Large intestine (tissue), 3 donors: ENCODE results near the gene PEX6. TPM values are rescaled to one million over a fixed set of nuclear protein-coding genes. Genes with fewer than 3 reads are reported as not detected.

Experiments
- DNase-seq, 2 donors: peaks; one replicate each; pipeline versions ENCODE4 v3.0.0 to v3.0.0-alpha.2; 2013
- H3K27ac ChIP-seq: one replicate; pipeline ENCODE4 v1.5.1; 2013; ENCODE audit warnings: low read length
- H3K27me3 ChIP-seq: 2 replicates; pipeline ENCODE4 v1.6.1; 2013; ENCODE audit warnings: low read length; ENCODE audit not compliant: control insufficient read depth, insufficient read depth
- H3K36me3 ChIP-seq: 2 replicates; pipeline ENCODE4 v1.6.1; 2013; ENCODE audit warnings: low read length; ENCODE audit not compliant: control insufficient read depth, insufficient read depth
- H3K4me1 ChIP-seq: one replicate; pipeline ENCODE4 v1.6.1; 2013; ENCODE audit warnings: low read length; ENCODE audit not compliant: control insufficient read depth, insufficient read depth
- H3K4me3 ChIP-seq: one replicate; pipeline ENCODE4 v1.5.1; 2013; ENCODE audit warnings: low read length
- H3K9me3 ChIP-seq: one replicate; pipeline ENCODE4 v1.6.1; 2013; ENCODE audit warnings: mild to moderate bottlenecking, low read depth, low read length, moderate library complexity; ENCODE audit not compliant: control insufficient read depth
- WGBS: methylation state at CpG from one replicate; pipeline ENCODE4 v1.1.5; 2013; ENCODE audit warnings: low lambda C conversion rate; ENCODE audit not compliant: insufficient coverage; 5-methylcytosine and 5-hydroxymethylcytosine counted together
- polyA plus RNA-seq: library from polyadenylated mRNA; unstranded; fragments of 120-200 nt; gene quantifications from one replicate; pipeline ENCODE4 v1.2.1, GENCODE V29; 2013

Gene PEX6
- polyA plus RNA-seq, 1 donor: 35.7 TPM

- no peak overlapping the region for H3K27ac ChIP-seq
These were observed 37.4 kb upstream of the PEX6 start for GRCh38 chr6:43016176-43016942.

GRCh38 chr6:43014434-43014909, 35.5 kb upstream of the PEX6 start:
- Histone ChIP-seq H3K36me3 (peaks cover 52% of the 10 kb centered on the region), H3K27ac (no peak overlapping the region), H3K27me3 (no peaks in the 10 kb centered on the region), H3K4me3 (peak overlapping the region; percentile 66), H3K4me1 (peaks cover 21% of the 10 kb centered on the region), H3K9me3 (no peaks in the 10 kb centered on the region)
- peak in 1 of 2 donors; percentile 28 for DNase-seq
- 3% methylated on average over 5 of the region's 7 CpGs for WGBS

More at GRCh38 chr6:43016176-43016942, 37.4 kb upstream of the PEX6 start:
- H3K4me1 ChIP-seq: peaks cover 23% of the 10 kb centered on the region
- no peaks in the 10 kb centered on the region for H3K27me3 ChIP-seq
- peaks cover 42% of the 10 kb centered on the region for H3K36me3 ChIP-seq
- DNase-seq: no peak
- no peaks in the 10 kb centered on the region for H3K9me3 ChIP-seq
- H3K4me3 ChIP-seq: no peak overlapping the region
- WGBS: no CpG with 5 or more reads among the region's 7 CpGs

- Histone ChIP-seq H3K27me3 (no peaks in the 10 kb centered on the region), H3K4me3 (peak within 1 kb of the TSS; percentile 75), H3K9me3 (no peaks in the 10 kb centered on the region), H3K4me1 (peaks cover 21% of the 10 kb centered on the region), H3K36me3 (peaks cover 52% of the 10 kb centered on the region), H3K27ac (peak within 1 kb of the TSS; percentile 31)
- WGBS: no CpG with 5 or more reads among the region's 51 CpGs
- DNase-seq: peak; percentile 100
These were observed 35.0 kb upstream of the PEX6 start, which contains the start of the genes KLHDC3 and MEA1 for GRCh38 chr6:43013843-43014433. Gene KLHDC3, plus strand, starts transcription at chr6:43014249. Its CDS starts 2,944 bp downstream, at chr6:43017193. Gene MEA1, minus strand, starts transcription at chr6:43013946. Its CDS starts 133 bp downstream, at chr6:43013813.

GRCh38 chr6:43013097-43013842, 34.3 kb upstream of the PEX6 start:
- peaks cover 52% of the 10 kb centered on the region for H3K36me3 ChIP-seq
- no peaks in the 10 kb centered on the region for H3K27me3 ChIP-seq
- WGBS: 0% methylated on average over 1 of the region's 25 CpGs
- H3K9me3 ChIP-seq: no peaks in the 10 kb centered on the region
- peaks cover 21% of the 10 kb centered on the region for H3K4me1 ChIP-seq
- DNase-seq: no peak
- H3K27ac ChIP-seq: peak overlapping the region; percentile 10
- H3K4me3 ChIP-seq: peak overlapping the region; percentile 75

DNA sequence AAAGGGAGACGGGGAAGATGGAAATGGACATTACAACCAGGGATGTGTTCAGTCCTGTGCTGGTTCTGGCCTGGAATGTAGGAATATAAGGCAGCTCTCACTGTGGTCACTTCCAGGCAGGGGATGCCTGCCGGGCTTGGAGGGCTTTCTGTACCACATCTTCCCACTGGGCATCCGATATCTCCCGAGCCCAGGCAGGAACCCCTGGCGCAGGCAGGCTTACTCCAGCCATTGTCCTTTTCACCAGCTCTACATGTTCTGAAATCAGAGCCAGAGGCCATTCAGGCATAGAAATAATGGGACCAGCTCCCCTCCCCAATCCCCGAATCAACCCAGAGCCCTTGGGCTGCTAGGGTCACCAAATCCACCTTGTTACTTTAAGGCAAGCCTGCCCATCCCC, 33.4 kb upstream of the PEX6 start:
- DNase-seq: no peak
- H3K36me3 ChIP-seq: peaks cover 52% of the 10 kb centered on the region
- H3K9me3 ChIP-seq: no peaks in the 10 kb centered on the region
- no peak overlapping the region for H3K4me3 ChIP-seq
- peaks cover 21% of the 10 kb centered on the region for H3K4me1 ChIP-seq
- no peaks in the 10 kb centered on the region for H3K27me3 ChIP-seq
- WGBS: 100% methylated on average over 2 of the region's 6 CpGs
- no peak overlapping the region for H3K27ac ChIP-seq

DNA sequence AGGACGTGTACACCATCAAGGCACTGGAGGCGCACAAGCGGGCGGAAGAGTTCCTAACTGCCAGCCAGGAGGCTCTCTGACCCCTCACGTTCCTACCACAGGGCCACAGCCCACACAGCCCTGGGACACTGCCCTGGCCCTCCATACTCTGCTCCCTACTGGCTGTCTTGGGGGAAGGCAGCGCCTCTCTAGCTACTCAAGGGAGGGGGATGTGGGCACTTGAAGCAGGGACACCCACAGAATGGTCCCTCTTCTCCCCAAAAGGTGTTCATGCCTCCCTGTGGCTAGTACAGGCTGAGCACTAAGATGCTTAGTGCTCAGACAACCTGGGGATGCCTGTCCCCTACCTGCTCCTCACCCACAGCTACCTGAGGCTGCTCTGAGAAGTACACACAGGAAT, 32.2 kb upstream of the PEX6 start:
- Histone ChIP-seq H3K4me1 (peaks cover 13% of the 10 kb centered on the region), H3K4me3 (no peak overlapping the region), H3K27ac (no peak overlapping the region), H3K9me3 (no peaks in the 10 kb centered on the region), H3K27me3 (no peaks in the 10 kb centered on the region), H3K36me3 (peaks cover 61% of the 10 kb centered on the region)
- no CpG with 5 or more reads among the region's 6 CpGs for WGBS
- DNase-seq: no peak

- peak in 1 of 2 donors; percentile 36 for DNase-seq
- Histone ChIP-seq H3K9me3 (no peaks in the 10 kb centered on the region), H3K4me3 (no peak overlapping the region), H3K27ac (no peak overlapping the region), H3K36me3 (peaks cover 67% of the 10 kb centered on the region), H3K4me1 (peaks cover 8% of the 10 kb centered on the region), H3K27me3 (no peaks in the 10 kb centered on the region)
- no CpG with 5 or more reads among the region's 6 CpGs for WGBS
These were observed 30.1 kb upstream of the PEX6 start for GRCh38 chr6:43009124-43009523.

DNA sequence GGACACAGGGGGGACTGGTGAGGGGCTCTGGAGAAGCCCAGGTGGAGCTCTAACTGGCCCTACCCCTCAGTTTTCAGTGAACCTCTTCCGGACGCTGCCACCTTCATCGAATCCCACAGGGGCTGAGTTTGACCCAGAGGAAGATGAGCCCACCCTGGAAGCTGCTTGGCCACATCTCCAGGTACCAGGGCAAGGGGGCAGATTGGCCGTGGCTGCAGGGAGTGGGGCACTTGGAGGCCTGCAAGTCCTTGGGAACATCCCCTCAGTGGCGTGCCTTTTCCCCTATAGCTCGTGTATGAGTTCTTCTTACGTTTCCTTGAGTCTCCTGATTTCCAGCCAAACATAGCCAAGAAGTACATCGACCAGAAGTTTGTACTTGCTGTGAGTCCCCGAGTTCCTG, 28.1 kb upstream of the PEX6 start:
- Histone ChIP-seq H3K27me3 (no peaks in the 10 kb centered on the region), H3K4me3 (no peak overlapping the region), H3K9me3 (no peaks in the 10 kb centered on the region), H3K4me1 (no peaks in the 10 kb centered on the region), H3K27ac (no peak overlapping the region), H3K36me3 (peaks cover 72% of the 10 kb centered on the region)
- no CpG with 5 or more reads among the region's 9 CpGs for WGBS
- DNase-seq: no peak

DNA sequence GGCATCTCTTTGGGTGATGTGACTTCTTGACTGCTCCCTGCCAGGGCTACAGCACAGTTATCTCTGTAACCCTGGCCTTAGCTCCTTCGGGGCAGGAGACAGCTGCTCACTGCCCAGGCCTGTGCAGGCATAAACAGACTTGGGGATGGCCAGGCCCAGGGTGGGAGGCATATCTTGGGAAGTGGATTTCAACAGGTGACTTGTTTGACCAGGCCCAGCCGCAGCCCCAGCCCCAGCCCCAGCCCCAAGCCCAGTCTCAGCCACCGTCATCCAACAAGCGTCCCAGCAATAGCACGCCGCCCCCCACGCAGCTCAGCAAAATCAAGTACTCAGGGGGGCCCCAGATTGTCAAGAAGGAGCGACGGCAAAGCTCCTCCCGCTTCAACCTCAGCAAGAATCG, 27.3 kb upstream of the PEX6 start:
- H3K9me3 ChIP-seq: no peaks in the 10 kb centered on the region
- no peaks in the 10 kb centered on the region for H3K4me1 ChIP-seq
- WGBS: no CpG with 5 or more reads among the region's 11 CpGs
- no peak for DNase-seq
- H3K27me3 ChIP-seq: no peaks in the 10 kb centered on the region
- H3K27ac ChIP-seq: no peak overlapping the region
- peaks cover 63% of the 10 kb centered on the region for H3K36me3 ChIP-seq
- no peak overlapping the region for H3K4me3 ChIP-seq

DNA sequence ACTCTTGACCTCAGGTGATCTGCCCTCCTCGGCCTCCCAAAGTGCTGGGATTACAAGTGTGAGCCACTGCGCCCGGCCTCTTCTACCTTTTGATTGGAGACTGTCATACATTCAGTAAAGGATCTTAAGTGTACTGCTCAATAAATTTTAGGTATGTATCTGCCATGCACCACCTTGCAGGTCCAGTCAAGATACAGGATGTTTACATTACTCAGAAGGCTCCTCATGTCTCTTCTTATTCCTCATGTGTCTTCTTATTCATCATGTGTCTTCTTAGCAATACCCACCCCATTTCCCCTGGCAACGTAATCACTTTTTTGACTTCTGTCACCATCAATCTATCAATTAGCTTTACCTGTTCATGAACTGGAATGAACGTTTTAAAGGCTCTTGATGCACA, 26.9 kb upstream of the PEX6 start:
- H3K36me3 ChIP-seq: peaks cover 61% of the 10 kb centered on the region

More for the DNA sequence above, 26.9 kb upstream of the PEX6 start:
- Histone ChIP-seq H3K27ac (no peak overlapping the region), H3K4me3 (no peak overlapping the region), H3K9me3 (no peaks in the 10 kb centered on the region), H3K27me3 (no peaks in the 10 kb centered on the region), H3K4me1 (no peaks in the 10 kb centered on the region)
- WGBS: 80% methylated on average over 1 of the region's 5 CpGs
- no peak for DNase-seq
